GM18873 (cell line): ENCODE data around the gene CHCHD6.

Experiments
- ATAC-seq: cut with Tn5 transposase; IDR thresholded peaks from one replicate; pipeline ENCODE4 v1.9.1; 2021; ENCODE audit warnings: mild to moderate bottlenecking, moderate library complexity, moderate number of reproducible peaks; ENCODE audit not compliant: unreplicated experiment, low FRiP score

Gene CHCHD6

GRCh38 chr3:126703512-126704493 is at the start of gene CHCHD6:
CHCHD6 (plus strand) TSS chr3:126704240; CDS start chr3:126704313, 73 bp downstream.
- peak; percentile 82 for ATAC-seq

GRCh38 chr3:126654571-126655383 is 49.3 kb upstream of the CHCHD6 start, which contains the start of gene TXNRD3:
TXNRD3 (minus strand) TSS chr3:126655124.
- ATAC-seq: no peak

GRCh38 chr3:126655887-126656286 is 48.2 kb upstream of the CHCHD6 start:
- no peak for ATAC-seq

GRCh38 chr3:126656371-126657134 is 47.5 kb upstream of the CHCHD6 start:
- no peak for ATAC-seq

GRCh38 chr3:126657901-126658300 is 46.1 kb upstream of the CHCHD6 start:
- ATAC-seq: no peak

GRCh38 chr3:126658584-126658983 is 45.5 kb upstream of the CHCHD6 start:
- no peak for ATAC-seq

GRCh38 chr3:126659915-126660886 is 43.8 kb upstream of the CHCHD6 start:
- ATAC-seq: no peak

GRCh38 chr3:126661532-126662364 is 42.3 kb upstream of the CHCHD6 start:
- no peak for ATAC-seq

- no peak for ATAC-seq
Measured at GRCh38 chr3:126663257-126663656, 40.8 kb upstream of the CHCHD6 start.

- no peak for ATAC-seq
Measured at GRCh38 chr3:126663750-126664149, 40.3 kb upstream of the CHCHD6 start.

GRCh38 chr3:126664591-126665214 is 39.3 kb upstream of the CHCHD6 start:
- ATAC-seq: no peak

GRCh38 chr3:126665221-126665936 is 38.7 kb upstream of the CHCHD6 start:
- ATAC-seq: no peak

GRCh38 chr3:126665959-126666657 is 37.9 kb upstream of the CHCHD6 start:
- no peak for ATAC-seq

- ATAC-seq: no peak
Measured at GRCh38 chr3:126666658-126667528, 37.1 kb upstream of the CHCHD6 start.

- ATAC-seq: no peak
Measured at GRCh38 chr3:126667631-126668449, 36.2 kb upstream of the CHCHD6 start.
